ENCODE data around the gene SORCS3.

The SORCS3 gene

GRCh38 chr10:105197598-105198364 lies 556.7 kb downstream of the SORCS3 start:
- DNase-seq: no peak

GRCh38 chr10:105206616-105207015 lies 565.5 kb downstream of the SORCS3 start:
- no peak for DNase-seq

GRCh38 chr10:105207476-105207995 lies 566.4 kb downstream of the SORCS3 start:
- DNase-seq: no peak

- DNase-seq: no peak
Observed at GRCh38 chr10:105210546-105210945, 569.5 kb downstream of the SORCS3 start.

- DNase-seq: no peak
Observed at GRCh38 chr10:105237685-105238084, 596.6 kb downstream of the SORCS3 start.

- DNase-seq: no peak
Observed at GRCh38 chr10:105239311-105240219, 598.5 kb downstream of the SORCS3 start.

GRCh38 chr10:105241254-105241653 lies 600.2 kb downstream of the SORCS3 start:
- no peak for DNase-seq

GRCh38 chr10:105243381-105243780 lies 602.3 kb downstream of the SORCS3 start:
- no peak for DNase-seq

- DNase-seq: no peak
Observed at GRCh38 chr10:105243825-105244224, 602.7 kb downstream of the SORCS3 start.

- DNase-seq: no peak
Observed at GRCh38 chr10:105247831-105248499, 606.9 kb downstream of the SORCS3 start.

- DNase-seq: no peak
Observed at GRCh38 chr10:105252911-105253310, 611.8 kb downstream of the SORCS3 start.

- DNase-seq: no peak
Observed at GRCh38 chr10:105253515-105254212, 612.6 kb downstream of the SORCS3 start.

GRCh38 chr10:105258036-105258673 lies 617.1 kb downstream of the SORCS3 start:
- DNase-seq: no peak

GRCh38 chr10:105258674-105259065 lies 617.6 kb downstream of the SORCS3 start:
- no peak for DNase-seq

GRCh38 chr10:105259201-105259600 lies 618.1 kb downstream of the SORCS3 start:
- DNase-seq: no peak

GRCh38 chr10:105262666-105263065 lies 621.6 kb downstream of the SORCS3 start:
- DNase-seq: no peak

- no peak for DNase-seq
Observed at GRCh38 chr10:105266966-105267539, 626.0 kb downstream of the SORCS3 start.

- no peak for DNase-seq
Observed at GRCh38 chr10:105268961-105269360, 627.9 kb downstream of the SORCS3 start.

- no peak for DNase-seq
Observed at GRCh38 chr10:105269689-105270088, 628.6 kb downstream of the SORCS3 start.

GRCh38 chr10:105274556-105275070 lies 633.5 kb downstream of the SORCS3 start:
- no peak for DNase-seq

- no peak for DNase-seq
Observed at GRCh38 chr10:105278439-105278838, 637.3 kb downstream of the SORCS3 start.
